NCI-H69 (cell line): ENCODE data around the gene IFITM5.

Source experiments
- DNase-seq: peaks from one replicate; lab custom pipeline; 2025; lab: John Stamatoyannopoulos, UW

IFITM5 gene

GRCh38 chr11:295351-296170 is 3.8 kb downstream of the IFITM5 start:
- DNase-seq, result no peak

- no peak for DNase-seq
Measured at GRCh38 chr11:294780-295179, 4.5 kb downstream of the IFITM5 start.

GRCh38 chr11:293852-294661 is 5.3 kb downstream of the IFITM5 start:
- DNase-seq, result no peak

- DNase-seq, result no peak
Measured at GRCh38 chr11:293271-293851, 6.0 kb downstream of the IFITM5 start.

- DNase-seq, result no peak
Measured at GRCh38 chr11:292211-293121, 6.9 kb downstream of the IFITM5 start.

- DNase-seq, result no peak
Measured at GRCh38 chr11:291281-292210, 7.8 kb downstream of the IFITM5 start.

GRCh38 chr11:290621-291231 is 8.6 kb downstream of the IFITM5 start:
- DNase-seq, result no peak

GRCh38 chr11:289712-290620 is 9.4 kb downstream of the IFITM5 start:
- no peak for DNase-seq

- DNase-seq, result no peak
Measured at GRCh38 chr11:289398-289711, 10.0 kb downstream of the IFITM5 start.

- DNase-seq, result peak; percentile 71
Measured at GRCh38 chr11:288478-289397, 10.6 kb downstream of the IFITM5 start, which contains the start of gene PGGHG. Gene PGGHG, plus strand, starts transcription at chr11:289126. Its CDS starts 691 bp downstream, at chr11:289817.

- DNase-seq, result no peak
Measured at GRCh38 chr11:287821-288477, 11.4 kb downstream of the IFITM5 start.

GRCh38 chr11:286977-287820 is 12.1 kb downstream of the IFITM5 start:
- DNase-seq, result peak; percentile 23

GRCh38 chr11:285894-286220 is 13.5 kb downstream of the IFITM5 start:
- no peak for DNase-seq

GRCh38 chr11:285021-285893 is 14.1 kb downstream of the IFITM5 start:
- DNase-seq, result no peak

- no peak for DNase-seq
Measured at GRCh38 chr11:284105-285020, 15.0 kb downstream of the IFITM5 start.
